Posterior vena cava (tissue), 2 donors: ENCODE measurements around the gene KIF6. TPM values are rescaled to one million over a fixed set of nuclear protein-coding genes. Genes with fewer than 3 reads are reported as not detected.
"Not testable (repeated sequence)": the region's sequence is repeated elsewhere in the genome, so short reads cannot be mapped to it uniquely, and the experiment has no call there.

Experiments
- DNase-seq: peaks from one replicate; pipeline ENCODE4 v3.0.0-alpha.2; 2020; ENCODE audit warnings: low spot score
- intact Hi-C, 2 donors: fragments of 100-400 bp; cut with DNase I; formaldehyde crosslinking; loops; one replicate each; pipeline versions ENCODE4 v1.14.1 to v1.14.2; 2022 to 2023
- total RNA-seq, 2 donors: library from RNA; stranded (reverse); fragmentation: NEBNext Ultra II Directional; extraction: Animal tissue kit (Norgen Biotek cat#: 25700); gene quantifications; one replicate each; pipeline ENCODE4 v1.2.1, GENCODE V29; 2021
- donor health status: DM: yes; HTN: yes; CAD: no.
- donor health status: DM: yes; HTN: yes; CAD: no.

Gene KIF6
- total RNA-seq, 2 donors from 2014 or later: 0.14 to 0.46 TPM

DNA sequence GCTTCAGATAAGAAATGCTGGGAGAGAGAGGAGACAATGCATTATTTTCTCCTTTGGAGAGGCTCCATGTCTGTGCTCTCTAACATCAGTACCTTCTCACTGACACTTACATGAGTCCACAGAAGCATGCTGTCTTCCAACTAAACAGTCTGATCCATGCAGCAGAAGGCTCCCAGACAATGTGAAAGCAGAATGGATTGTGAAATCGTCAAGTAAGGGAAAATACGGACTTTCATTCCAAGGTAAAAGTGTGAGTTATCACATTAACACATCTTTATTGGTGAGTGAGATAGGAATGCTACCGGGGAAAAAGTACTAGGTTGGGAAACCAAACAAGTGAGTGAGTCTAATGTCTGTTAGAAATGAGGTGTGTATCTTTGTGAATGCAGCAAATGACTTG, 235.1 kb downstream of the KIF6 start:
- intact Hi-C loops: no loop called here
- no peak for DNase-seq

DNA sequence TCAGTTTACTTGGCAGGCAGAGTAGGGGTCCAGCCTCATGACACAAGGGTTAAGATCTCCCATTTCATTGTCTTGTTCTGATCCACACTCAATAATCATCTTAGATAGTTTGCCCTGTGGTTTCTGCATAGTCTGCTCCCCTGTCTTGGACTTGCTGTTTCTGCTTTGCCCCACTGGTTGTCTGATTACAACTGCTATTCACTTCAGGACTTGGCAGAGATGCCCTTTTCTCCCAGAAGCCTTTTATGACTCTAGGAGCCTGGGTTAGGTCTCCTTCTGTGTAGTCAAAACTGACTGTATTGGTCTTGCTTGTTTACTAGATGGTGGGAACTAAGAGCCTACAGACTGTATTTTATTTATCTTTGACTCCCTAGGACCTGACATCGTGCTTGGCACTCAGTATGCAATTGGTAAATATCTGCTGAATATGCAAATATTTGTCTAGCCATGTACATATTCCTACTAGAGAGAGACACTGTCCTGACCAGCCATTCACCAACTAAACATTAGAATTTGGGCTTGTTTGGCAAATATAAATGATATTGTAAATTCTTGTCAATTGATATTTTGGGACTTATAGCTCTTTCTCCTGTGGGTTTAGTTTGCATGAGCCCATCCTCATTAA, 236.8 kb downstream of the KIF6 start:
- DNase-seq: no peak
- intact Hi-C loops: no loop called here

DNA sequence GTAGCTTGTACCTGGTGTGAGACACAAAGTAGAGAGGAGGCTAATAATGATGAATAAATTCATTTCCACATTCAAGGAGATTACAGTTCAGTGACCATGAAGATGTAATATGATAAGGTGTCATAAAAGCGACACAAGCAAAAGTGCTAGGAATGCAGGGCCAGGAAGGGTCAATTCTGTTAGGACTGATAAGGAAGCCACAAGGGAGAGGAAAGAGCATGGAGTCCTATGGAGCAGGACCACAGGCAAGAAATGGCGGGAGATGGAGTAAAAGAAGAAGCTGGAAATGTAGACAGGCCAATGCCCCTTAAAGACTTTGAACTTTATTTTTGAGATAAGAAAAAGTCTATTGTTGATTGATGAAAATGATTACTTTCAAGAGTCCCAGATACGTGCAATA, 240.9 kb downstream of the KIF6 start:
- DNase-seq: no peak
- intact Hi-C loops: loop anchor here in 1 of 2 donors (5.0 kb wide), 1 partner anchor 42 kb away; no protein-coding TSS in a partner anchor

GRCh38 chr6:39479819-39480218, 245.4 kb downstream of the KIF6 start:
- intact Hi-C loops: loop anchor here in 1 of 2 donors (5.0 kb wide), 1 partner anchor 38 kb away; no protein-coding TSS in a partner anchor
- not testable (repeated sequence) for DNase-seq

DNA sequence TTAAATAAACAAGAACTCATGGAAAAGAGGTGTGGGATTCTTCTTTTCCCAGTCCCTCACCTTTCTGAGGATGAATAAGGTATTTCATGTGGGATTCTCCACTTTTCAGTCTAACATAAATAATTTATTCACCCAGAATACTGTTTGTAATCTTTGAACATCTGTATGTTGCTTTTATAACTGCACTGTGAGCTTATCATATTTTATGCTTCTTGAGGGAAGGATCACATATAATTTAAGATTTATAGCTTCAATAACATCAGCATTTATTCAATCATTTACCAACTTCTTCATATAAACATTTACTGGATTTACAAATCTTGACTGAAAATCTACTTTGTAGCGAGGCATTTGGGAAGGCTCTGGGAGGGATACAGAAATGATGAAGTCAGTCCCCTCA, 248.5 kb downstream of the KIF6 start:
- intact Hi-C loops: no loop called here
- no peak for DNase-seq

GRCh38 chr6:39476151-39476550, 249.1 kb downstream of the KIF6 start:
- intact Hi-C loops: no loop called here
- no peak for DNase-seq

GRCh38 chr6:39471954-39472659, 253.1 kb downstream of the KIF6 start:
- no peak for DNase-seq

DNA sequence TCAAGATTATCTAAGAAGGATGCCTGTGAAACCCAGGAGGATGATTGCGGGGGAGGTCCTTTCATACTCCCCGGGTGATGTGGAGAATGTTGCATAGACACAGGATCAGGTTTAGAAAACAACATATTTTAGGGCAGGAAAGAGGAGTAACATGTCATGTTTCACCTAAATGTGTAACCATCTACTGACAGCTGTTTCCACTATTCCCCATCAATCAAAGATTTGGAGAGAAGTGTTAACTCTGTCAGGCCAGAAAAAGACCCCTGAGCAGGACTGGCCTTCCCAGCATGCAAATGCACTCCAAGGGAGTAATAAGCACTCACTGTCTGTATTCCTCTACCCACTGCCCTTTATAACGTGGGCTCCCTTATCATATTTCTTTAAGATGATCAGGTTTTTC, 254.7 kb downstream of the KIF6 start:
- intact Hi-C loops: no loop called here
- no peak for DNase-seq

More at GRCh38 chr6:39471954-39472659, 253.1 kb downstream of the KIF6 start:
- intact Hi-C loops: loop anchor here in 1 of 2 donors (1.0 kb wide), 1 partner anchor 21 kb away; no protein-coding TSS in a partner anchor

DNA sequence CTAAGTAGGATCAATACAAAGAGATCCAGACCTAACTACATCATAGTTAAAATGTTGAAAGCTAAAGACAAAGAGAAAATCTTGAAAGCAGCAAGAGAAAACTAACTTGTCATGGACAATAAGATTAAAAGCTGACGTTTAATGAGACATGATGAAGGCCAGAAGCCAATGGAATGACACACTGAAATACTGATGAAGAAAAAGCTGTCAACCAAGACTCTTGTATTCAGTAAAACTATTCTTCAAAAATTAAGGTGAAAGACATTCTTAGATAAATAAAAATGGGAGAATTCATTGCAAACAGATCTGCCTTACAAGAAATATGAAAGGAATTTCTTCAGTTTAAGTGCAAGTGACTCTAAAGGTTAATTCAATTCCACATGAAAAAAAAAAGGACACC, 256.8 kb downstream of the KIF6 start:
- DNase-seq: no peak
- intact Hi-C loops: no loop called here

GRCh38 chr6:39466631-39467030, 258.6 kb downstream of the KIF6 start:
- intact Hi-C loops: no loop called here
- DNase-seq: no peak

GRCh38 chr6:39465539-39465938, 259.7 kb downstream of the KIF6 start:
- intact Hi-C loops: no loop called here
- no peak for DNase-seq

DNA sequence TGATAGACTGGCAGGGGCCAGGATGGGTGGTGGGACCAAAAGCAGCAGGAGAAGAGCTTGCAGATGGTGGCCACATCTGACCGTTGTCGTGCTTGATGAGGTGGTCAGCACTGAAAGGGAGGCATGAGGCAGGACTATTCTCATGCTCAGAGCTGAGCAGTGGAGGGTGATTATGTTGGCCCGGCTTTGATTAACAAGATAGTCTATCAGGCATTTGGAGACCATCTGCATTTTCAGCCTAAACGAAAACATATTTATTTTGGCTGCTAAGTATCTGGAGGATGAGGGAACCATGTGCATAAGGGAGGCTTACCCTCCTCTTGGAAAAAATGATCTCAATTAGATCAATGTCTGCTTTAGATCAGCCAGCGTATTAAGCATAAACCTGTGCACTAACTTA, 261.1 kb downstream of the KIF6 start:
- no peak for DNase-seq
- intact Hi-C loops: no loop called here

- DNase-seq: no peak
- intact Hi-C loops: no loop called here
These were observed 271.2 kb downstream of the KIF6 start for GRCh38 chr6:39453956-39454524.

GRCh38 chr6:39453241-39453640, 272.0 kb downstream of the KIF6 start:
- intact Hi-C loops: no loop called here

DNA sequence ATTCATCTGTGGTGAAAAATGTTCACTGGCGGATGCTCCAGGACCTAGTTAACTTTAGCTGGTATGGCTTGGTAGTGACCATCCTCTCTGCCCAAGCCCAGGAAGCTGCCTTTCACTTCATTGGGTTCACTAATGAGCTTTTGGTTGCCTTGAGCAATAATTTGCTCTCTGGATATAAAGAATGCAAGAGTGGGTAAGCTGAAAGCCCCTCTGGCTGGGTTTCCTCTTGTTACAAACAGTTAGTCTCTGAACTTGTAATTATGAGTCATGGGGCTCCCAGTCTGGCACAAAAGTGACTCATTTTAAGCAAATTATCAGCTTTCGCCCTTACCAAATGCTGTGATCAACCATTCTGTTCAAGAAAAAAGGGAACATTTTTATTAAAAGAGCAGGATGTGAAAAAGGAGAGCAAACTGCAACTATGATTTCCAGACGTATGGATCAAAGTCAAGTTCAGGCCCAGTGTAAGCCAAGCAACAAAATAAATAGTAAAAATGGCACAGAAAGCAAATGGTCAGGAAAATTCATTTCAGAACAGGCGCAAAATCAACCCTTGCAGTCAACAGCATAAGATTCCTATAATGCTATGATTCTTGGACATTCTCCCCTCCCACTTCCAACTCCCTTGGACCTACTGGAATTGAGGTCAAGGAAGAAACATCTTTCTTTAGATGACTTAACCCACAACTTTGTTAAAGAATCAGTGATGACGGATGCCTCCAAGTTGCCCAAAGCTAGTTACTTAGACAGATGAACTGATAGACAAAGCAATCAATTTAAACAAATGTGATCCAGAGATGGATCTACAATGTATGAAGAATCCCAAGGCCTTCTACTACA, 272.7 kb downstream of the KIF6 start:
- intact Hi-C loops: no loop called here
- no peak for DNase-seq

More at GRCh38 chr6:39453241-39453640, 272.0 kb downstream of the KIF6 start:
- DNase-seq: no peak

GRCh38 chr6:39451831-39452230, 273.4 kb downstream of the KIF6 start:
- no peak for DNase-seq
- intact Hi-C loops: loop anchor here in 1 of 2 donors (1.0 kb wide), 1 partner anchor 20 kb away; no protein-coding TSS in a partner anchor

GRCh38 chr6:39449022-39449421, 276.2 kb downstream of the KIF6 start:
- intact Hi-C loops: no loop called here
- no peak for DNase-seq

GRCh38 chr6:39446909-39447308, 278.3 kb downstream of the KIF6 start:
- intact Hi-C loops: no loop called here
- DNase-seq: no peak

- intact Hi-C loops: no loop called here
These were observed 279.5 kb downstream of the KIF6 start for GRCh38 chr6:39445667-39446066.

More at GRCh38 chr6:39445667-39446066, 279.5 kb downstream of the KIF6 start:
- no peak for DNase-seq
